ENCODE measurements around the gene KCND2.

Gene KCND2

DNA sequence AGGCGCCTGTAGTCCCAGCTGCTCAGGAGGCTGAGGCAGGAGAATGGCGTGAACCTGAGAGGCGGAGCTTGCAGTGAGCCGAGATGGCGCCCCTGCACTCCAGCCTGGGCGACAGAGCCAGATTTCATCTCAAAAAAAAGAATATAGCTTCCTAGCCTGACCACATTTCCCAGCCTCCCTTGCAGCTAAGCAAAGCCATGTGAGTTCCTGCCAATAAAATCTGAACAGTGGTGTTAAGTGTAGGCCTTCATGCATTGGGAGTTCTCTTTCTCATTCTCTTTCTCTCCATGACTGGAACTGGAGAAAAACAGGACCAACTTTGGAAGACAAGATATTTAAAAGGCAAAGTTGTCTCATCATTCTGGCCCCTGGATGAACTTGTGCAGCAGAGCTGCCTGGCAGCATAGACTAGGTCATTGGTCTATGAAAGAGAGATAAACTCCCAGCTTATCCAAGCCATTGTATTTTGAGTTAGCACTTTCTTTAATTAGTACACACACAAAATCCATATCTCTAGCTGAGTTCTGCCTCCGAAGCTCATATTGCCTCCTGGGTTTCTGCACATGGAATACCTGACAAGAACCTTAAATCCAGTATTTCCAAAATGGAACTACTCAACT, 524.2 kb downstream of the KCND2 start:
- DNase-seq (ENCODE audit: low read depth in 1 of 2, low spot score in 1 of 2) = no peak

GRCh38 chr7:120799147-120799546, 526.2 kb downstream of the KCND2 start:
- DNase-seq (ENCODE audit: low read depth in 1 of 2, low spot score in 1 of 2) = no peak

Data from activated T-helper 1 cell treated with anti-CD3 and anti-CD28 coated beads, Interleukin-2, amount 50 U/mL, for 16 hours (primary cell).